22Rv1 (cell line): Measurements from ENCODE around the gene RASSF10.

Experiments
- H3K27ac ChIP-seq: fragments of 450-650 bp; 2 replicates; pipeline ENCODE4 v1.5.1; 2017
- ZFX ChIP-seq: fragments of 450-650 bp; IDR thresholded peaks from 2 replicates; pipeline ENCODE4 v1.6.1; 2017; ENCODE audit warnings: antibody characterized with exemption, borderline replicate concordance
- TF ChIP-seq, protein P1 (sequence below): fragments of 450-650 bp; IDR thresholded peaks from 2 replicates; pipeline ENCODE4 v1.5.1; 2017; ENCODE audit warnings: mild to moderate bottlenecking

Gene RASSF10

DNA sequence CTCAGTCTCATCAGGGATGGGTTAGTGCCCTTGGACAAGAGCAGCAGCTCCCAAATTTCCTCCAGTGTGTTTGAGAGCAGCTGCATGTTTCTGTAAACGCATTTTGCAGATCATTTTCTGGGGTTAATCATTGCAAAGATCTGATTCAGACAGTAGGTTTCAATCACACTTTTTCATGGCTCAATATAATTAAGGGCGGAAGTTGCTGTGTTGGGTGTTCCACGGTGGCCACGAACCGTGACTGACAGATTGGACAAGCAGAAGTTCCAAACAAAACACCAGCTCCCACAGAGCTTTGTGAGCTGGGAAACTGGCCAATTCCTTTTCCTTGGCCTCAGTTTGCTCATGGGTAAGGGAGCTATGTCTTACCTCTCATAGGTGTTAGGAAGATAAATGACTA lies 8.4 kb upstream of the RASSF10 start:
- TF ChIP-seq ZFX, result no peak
- TF ChIP-seq, protein P1, sequence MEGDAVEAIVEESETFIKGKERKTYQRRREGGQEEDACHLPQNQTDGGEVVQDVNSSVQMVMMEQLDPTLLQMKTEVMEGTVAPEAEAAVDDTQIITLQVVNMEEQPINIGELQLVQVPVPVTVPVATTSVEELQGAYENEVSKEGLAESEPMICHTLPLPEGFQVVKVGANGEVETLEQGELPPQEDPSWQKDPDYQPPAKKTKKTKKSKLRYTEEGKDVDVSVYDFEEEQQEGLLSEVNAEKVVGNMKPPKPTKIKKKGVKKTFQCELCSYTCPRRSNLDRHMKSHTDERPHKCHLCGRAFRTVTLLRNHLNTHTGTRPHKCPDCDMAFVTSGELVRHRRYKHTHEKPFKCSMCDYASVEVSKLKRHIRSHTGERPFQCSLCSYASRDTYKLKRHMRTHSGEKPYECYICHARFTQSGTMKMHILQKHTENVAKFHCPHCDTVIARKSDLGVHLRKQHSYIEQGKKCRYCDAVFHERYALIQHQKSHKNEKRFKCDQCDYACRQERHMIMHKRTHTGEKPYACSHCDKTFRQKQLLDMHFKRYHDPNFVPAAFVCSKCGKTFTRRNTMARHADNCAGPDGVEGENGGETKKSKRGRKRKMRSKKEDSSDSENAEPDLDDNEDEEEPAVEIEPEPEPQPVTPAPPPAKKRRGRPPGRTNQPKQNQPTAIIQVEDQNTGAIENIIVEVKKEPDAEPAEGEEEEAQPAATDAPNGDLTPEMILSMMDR, result no peak
- no peak overlapping the region for H3K27ac ChIP-seq

DNA sequence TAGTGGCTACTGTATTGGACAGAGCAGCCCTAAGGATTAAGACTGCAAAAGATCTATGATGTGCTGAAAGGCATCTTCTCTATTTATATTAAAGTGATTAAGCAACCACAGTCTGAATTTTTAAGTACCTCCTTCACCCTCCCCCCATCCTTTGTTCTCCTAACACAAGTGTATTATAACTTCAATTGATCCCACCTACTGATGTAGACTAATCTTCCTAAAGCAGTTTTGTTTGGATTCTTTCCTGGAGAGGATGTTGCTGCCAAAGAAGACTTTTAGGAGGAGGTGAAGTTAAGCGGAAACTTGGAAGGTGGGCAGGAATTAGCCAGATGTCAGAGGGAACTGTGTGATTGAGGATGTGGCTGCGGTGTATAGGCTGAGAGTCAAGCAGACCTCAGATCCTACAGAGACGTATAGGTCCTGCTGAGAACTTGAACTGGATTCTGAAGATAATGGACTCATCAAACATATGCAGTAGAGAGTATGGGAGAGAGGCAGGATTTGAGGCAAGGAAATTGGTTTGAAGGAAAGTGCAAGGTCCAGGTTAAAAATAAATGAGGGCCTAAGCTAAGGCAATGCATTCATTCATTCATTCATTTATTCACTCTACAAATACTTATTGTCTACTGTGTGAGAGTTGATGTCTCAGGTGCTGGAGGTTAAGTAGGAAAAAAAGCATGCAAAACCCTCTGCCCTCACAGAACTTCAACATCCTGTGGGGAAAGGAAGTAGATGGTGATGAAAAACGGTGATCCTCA lies 5.2 kb upstream of the RASSF10 start:
- H3K27ac ChIP-seq, result no peak overlapping the region
- TF ChIP-seq, protein P1, result no peak
- TF ChIP-seq ZFX, result no peak

DNA sequence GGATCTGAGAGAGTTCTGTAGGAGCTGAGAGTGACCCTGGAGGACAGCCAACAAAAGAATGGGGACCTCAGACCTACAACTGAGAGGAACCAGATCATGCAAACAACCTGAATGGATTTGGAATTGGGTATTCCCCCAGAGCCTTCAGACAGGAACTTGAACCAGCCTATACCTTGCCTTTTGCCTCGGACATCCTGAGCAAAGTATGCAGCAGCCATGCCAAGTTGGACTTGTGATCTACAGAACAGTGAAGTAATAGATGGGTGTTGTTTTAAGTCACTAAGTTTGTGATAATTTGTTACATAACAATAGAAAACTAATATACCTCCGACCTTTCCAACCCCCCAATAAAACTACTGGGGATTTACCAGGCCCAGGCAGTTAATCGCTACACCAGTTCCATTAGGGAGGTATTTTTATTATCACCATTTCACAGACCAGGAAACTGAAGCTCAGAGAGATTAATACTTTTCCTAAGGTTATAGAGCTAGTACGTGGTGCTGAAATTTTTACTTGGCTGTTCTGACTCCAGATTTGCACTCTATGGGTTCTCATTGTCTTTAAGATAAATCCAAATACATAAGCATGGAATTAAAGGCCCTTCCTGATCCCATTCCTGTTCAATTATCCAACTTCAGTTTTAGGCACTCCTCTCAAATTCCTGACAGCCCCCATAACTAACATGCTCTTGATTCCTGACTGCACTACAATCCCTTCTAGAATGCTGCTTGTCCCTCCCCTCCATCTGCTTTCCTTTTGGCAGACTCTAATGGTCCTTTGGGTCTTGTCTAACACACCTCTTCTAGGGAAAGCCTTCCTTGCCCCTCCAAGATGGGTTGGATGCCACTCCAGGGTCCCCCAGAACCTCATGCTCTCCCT lies 1.7 kb upstream of the RASSF10 start:
- no peak overlapping the region for H3K27ac ChIP-seq
- TF ChIP-seq, protein P1, result no peak
- no peak for TF ChIP-seq ZFX

DNA sequence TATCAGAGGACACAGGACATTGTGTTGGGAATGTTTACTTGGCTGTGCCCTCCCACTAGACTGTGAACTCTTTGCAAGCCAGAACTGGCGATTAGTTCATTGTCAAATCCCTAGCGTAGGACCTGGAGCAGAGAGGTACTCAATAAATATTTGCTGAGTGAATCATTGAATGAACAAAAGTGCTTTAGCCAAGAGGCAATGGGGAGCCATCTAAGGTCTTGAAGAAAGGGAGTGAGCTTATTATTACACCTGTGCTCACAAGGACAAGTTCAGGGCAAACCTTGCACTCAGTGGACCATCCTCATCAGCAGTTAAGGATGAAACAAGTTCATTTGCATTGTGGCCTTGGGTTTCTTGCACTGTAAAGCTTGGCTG lies 1.1 kb upstream of the RASSF10 start:
- no peak for TF ChIP-seq ZFX
- TF ChIP-seq, protein P1, result no peak
- no peak overlapping the region for H3K27ac ChIP-seq

DNA sequence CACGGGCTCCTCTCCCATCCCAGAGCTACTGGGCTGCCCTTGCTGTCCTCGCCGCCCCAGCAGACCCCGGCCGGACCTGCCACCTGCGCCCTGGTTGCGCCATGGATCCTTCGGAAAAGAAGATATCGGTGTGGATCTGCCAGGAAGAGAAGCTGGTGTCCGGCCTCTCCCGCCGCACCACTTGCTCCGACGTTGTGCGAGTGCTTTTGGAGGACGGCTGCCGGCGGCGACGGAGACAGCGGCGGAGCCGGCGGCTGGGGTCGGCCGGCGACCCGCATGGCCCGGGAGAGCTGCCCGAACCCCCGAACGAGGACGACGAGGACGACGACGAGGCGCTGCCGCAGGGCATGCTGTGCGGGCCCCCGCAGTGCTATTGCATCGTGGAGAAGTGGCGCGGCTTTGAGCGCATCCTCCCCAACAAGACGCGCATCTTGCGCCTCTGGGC lies 382 bp downstream of the RASSF10 start:
- TF ChIP-seq ZFX, result no peak
- TF ChIP-seq, protein P1, result no peak

DNA sequence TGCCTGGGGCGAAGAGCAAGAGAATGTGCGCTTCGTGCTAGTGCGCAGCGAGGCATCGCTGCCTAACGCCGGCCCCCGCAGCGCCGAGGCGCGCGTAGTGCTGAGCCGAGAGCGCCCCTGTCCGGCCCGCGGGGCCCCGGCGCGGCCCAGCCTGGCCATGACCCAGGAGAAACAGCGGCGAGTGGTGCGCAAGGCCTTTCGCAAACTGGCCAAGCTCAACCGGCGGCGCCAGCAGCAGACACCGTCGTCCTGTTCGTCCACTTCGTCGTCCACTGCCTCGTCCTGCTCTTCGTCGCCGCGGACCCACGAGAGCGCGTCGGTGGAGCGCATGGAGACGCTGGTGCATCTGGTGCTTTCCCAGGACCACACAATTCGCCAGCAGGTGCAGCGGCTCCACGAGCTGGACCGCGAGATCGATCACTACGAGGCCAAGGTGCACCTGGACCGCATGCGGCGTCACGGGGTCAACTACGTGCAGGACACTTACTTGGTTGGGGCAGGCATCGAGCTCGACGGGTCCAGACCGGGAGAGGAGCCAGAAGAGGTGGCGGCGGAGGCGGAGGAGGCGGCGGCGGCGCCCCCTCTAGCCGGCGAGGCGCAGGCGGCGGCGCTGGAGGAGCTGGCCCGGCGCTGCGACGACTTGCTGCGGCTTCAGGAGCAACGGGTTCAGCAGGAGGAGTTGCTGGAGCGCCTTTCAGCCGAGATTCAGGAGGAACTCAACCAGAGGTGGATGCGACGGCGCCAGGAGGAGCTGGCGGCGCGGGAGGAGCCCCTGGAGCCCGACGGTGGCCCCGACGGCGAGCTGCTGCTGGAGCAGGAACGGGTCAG lies 1.0 kb downstream of the RASSF10 start:
- no peak overlapping the region for H3K27ac ChIP-seq
- TF ChIP-seq ZFX, result no peak
- TF ChIP-seq, protein P1, result no peak

More for the DNA sequence above, 382 bp downstream of the RASSF10 start:
- H3K27ac ChIP-seq, result no peak overlapping the region
